Astrocyte (in vitro differentiated cells and primary cell): ENCODE data around the gene AQP3. TPM values are rescaled to one million over a fixed set of nuclear protein-coding genes. Genes with fewer than 3 reads are reported as not detected.

Source experiments
- DNase-seq: peaks from one replicate; pipeline ENCODE4 v3.0.0-alpha.2; 2010; ENCODE audit warnings: low read depth
- FAIRE-seq: peaks from 2 replicates; lab custom pipeline; 2011; peaks lifted over from hg19 to GRCh38; lab: Jason Lieb, UNC
- H2AFZ ChIP-seq: 2 replicates; pipeline ENCODE4 v1.6.0; 2012; ENCODE audit warnings: low read depth, low read length, inconsistent platforms
- H3K27ac ChIP-seq: 2 replicates; pipeline ENCODE4 v1.5.1; 2011; ENCODE audit warnings: low read depth, low read length, inconsistent platforms
- H3K27me3 ChIP-seq: 2 replicates; pipeline ENCODE4 v1.6.0; 2011; ENCODE audit warnings: low read length, inconsistent platforms; ENCODE audit not compliant: insufficient read depth
- H3K36me3 ChIP-seq: 2 replicates; pipeline ENCODE4 v1.5.1; 2011; ENCODE audit warnings: low read length, inconsistent platforms; ENCODE audit not compliant: insufficient read depth
- H3K4me1 ChIP-seq: 2 replicates; pipeline ENCODE4 v1.5.1; 2011; ENCODE audit warnings: low read length, inconsistent platforms; ENCODE audit not compliant: insufficient read depth
- H3K4me2 ChIP-seq: 2 replicates; pipeline ENCODE4 v1.6.0; 2012; ENCODE audit warnings: low read length, inconsistent platforms
- H3K4me3 ChIP-seq: 2 replicates; pipeline ENCODE4 v1.5.1; 2011; ENCODE audit warnings: low read depth, mild to moderate bottlenecking, low read length, inconsistent platforms; ENCODE audit not compliant: insufficient read depth
- H3K79me2 ChIP-seq: 2 replicates; pipeline ENCODE4 v1.6.0; 2012; ENCODE audit warnings: mild to moderate bottlenecking, low read length, inconsistent platforms; ENCODE audit not compliant: insufficient read depth
- H3K9ac ChIP-seq: 2 replicates; pipeline ENCODE4 v1.6.0; 2012; ENCODE audit warnings: mild to moderate bottlenecking, low read length, inconsistent platforms
- H3K9me3 ChIP-seq: 2 replicates; pipeline ENCODE4 v1.5.1; 2012; ENCODE audit warnings: low read depth, mild to moderate bottlenecking, low read length, inconsistent platforms; ENCODE audit not compliant: insufficient read depth
- H4K20me1 ChIP-seq: 2 replicates; pipeline ENCODE4 v1.6.0; 2012; ENCODE audit warnings: low read length, inconsistent platforms; ENCODE audit not compliant: insufficient read depth
- H3K27ac Mint-ChIP-seq: one replicate; pipeline ENCODE4 v1.8.0; 2021; ENCODE audit warnings: mild to moderate bottlenecking, mixed read lengths; ENCODE audit not compliant: unreplicated experiment
- H3K27me3 Mint-ChIP-seq: one replicate; pipeline ENCODE4 v1.8.0; 2021; ENCODE audit warnings: low read depth, mixed read lengths; ENCODE audit not compliant: unreplicated experiment
- H3K36me3 Mint-ChIP-seq: one replicate; pipeline ENCODE4 v1.8.0; 2021; ENCODE audit warnings: low read depth, mixed read lengths; ENCODE audit not compliant: unreplicated experiment
- H3K4me1 Mint-ChIP-seq: one replicate; pipeline ENCODE4 v1.8.0; 2021; ENCODE audit warnings: low read depth, mixed read lengths; ENCODE audit not compliant: unreplicated experiment
- H3K4me3 Mint-ChIP-seq: one replicate; pipeline ENCODE4 v1.8.0; 2021; ENCODE audit warnings: mild to moderate bottlenecking, moderate library complexity, mixed read lengths; ENCODE audit not compliant: unreplicated experiment
- H3K9me3 Mint-ChIP-seq: one replicate; pipeline ENCODE4 v1.8.0; 2021; ENCODE audit warnings: mild to moderate bottlenecking, mixed read lengths; ENCODE audit not compliant: unreplicated experiment
- CTCF ChIP-seq: IDR thresholded peaks from 2 replicates; pipeline ENCODE4 v1.5.1; 2011; ENCODE audit warnings: low read depth, mild to moderate bottlenecking, inconsistent platforms, low read length, moderate library complexity; ENCODE audit not compliant: insufficient read depth
- EZH2 ChIP-seq: IDR thresholded peaks from 2 replicates; pipeline ENCODE4 v1.6.1; 2012; ENCODE audit warnings: mild to moderate bottlenecking, low read length, inconsistent platforms; ENCODE audit not compliant: insufficient read depth
- total RNA-seq: library from RNA; stranded (reverse); gene quantifications from 2 replicates; pipeline ENCODE4 v1.2.1, GENCODE V29; 2021

Gene AQP3
- total RNA-seq, 1 donor from 2014 or later, result 3.2 TPM

GRCh38 chr9:33472881-33473615 is 25.7 kb upstream of the AQP3 start:
- H3K4me3 ChIP-seq, result peak overlapping the region; percentile 97
- H3K27me3 ChIP-seq, result no peaks in the 10 kb centered on the region
- peak overlapping the region; percentile 52 for H3K27ac ChIP-seq
- no peaks in the 10 kb centered on the region for H3K9me3 ChIP-seq
- H4K20me1 ChIP-seq, result peaks cover 28% of the 10 kb centered on the region
- peak overlapping the region; percentile 89 for H3K9ac ChIP-seq
- Mint-ChIP-seq H3K36me3 (peaks cover 16% of the 10 kb centered on the region), H3K27me3 (no peaks in the 10 kb centered on the region), H3K4me1 (peaks cover 11% of the 10 kb centered on the region), H3K4me3 (peak overlapping the region; percentile 100), H3K27ac (peak overlapping the region; percentile 96), H3K9me3 (no peaks in the 10 kb centered on the region)
- H3K4me2 ChIP-seq, result peak overlapping the region; percentile 98
- peak overlapping the region; percentile 75 for H2AFZ ChIP-seq
- FAIRE-seq (no peak), DNase-seq (no peak)
- H3K4me1 ChIP-seq, result peaks cover 24% of the 10 kb centered on the region
- peaks cover 42% of the 10 kb centered on the region for H3K79me2 ChIP-seq
- peaks cover 27% of the 10 kb centered on the region for H3K36me3 ChIP-seq
- TF ChIP-seq CTCF (no peak), EZH2 (no peak)

- Mint-ChIP-seq H3K4me3 (peak overlapping the region; percentile 100), H3K27ac (peak overlapping the region; percentile 41), H3K36me3 (peaks cover 17% of the 10 kb centered on the region), H3K9me3 (no peaks in the 10 kb centered on the region), H3K4me1 (peaks cover 11% of the 10 kb centered on the region), H3K27me3 (no peaks in the 10 kb centered on the region)
- DNase-seq (no peak), FAIRE-seq (no peak)
- Histone ChIP-seq H3K4me1 (peaks cover 24% of the 10 kb centered on the region), H3K9ac (peak overlapping the region; percentile 89), H2AFZ (no peak overlapping the region), H3K9me3 (no peaks in the 10 kb centered on the region), H3K4me3 (peak overlapping the region; percentile 97), H3K36me3 (peaks cover 33% of the 10 kb centered on the region), H3K79me2 (peaks cover 44% of the 10 kb centered on the region), H3K4me2 (peak overlapping the region; percentile 98), H4K20me1 (peaks cover 33% of the 10 kb centered on the region), H3K27me3 (no peaks in the 10 kb centered on the region), H3K27ac (no peak overlapping the region)
- TF ChIP-seq EZH2 (no peak), CTCF (no peak)
These were observed 24.9 kb upstream of the AQP3 start for GRCh38 chr9:33472171-33472880.
